PFSK-1 (cell line): ENCODE results near the gene RALB.

Source experiments
- REST ChIP-seq, 2 experiments: IDR thresholded peaks; 2 replicates each; pipeline versions ENCODE4 v1.6.1 to v1.8.0; 2011 to 2012; ENCODE audit warnings: low read depth in 2 of 2, low read length in 2 of 2, control low read depth in 1 of 2, inconsistent platforms in 1 of 2, mild to moderate bottlenecking in 1 of 2, moderate library complexity in 1 of 2; ENCODE audit not compliant: insufficient read depth in 1 of 2
- SIN3A ChIP-seq: IDR thresholded peaks from 2 replicates; pipeline ENCODE4 v1.6.1; 2012; ENCODE audit warnings: mild to moderate bottlenecking, low read length, moderate library complexity, borderline replicate concordance; ENCODE audit not compliant: insufficient read depth

- TF ChIP-seq SIN3A (no peak), REST (IDR thresholded peaks at IDR 0.05; ENCODE audit: insufficient read depth in 1 of 2, low read depth in 2 of 2, low read length in 2 of 2) (no peak)
These were observed 39.0 kb downstream of the RALB start for GRCh38 chr2:120291401-120292311.
